ENCODE data around the gene SEPTIN2. TPM values are rescaled to one million over a fixed set of nuclear protein-coding genes. Genes with fewer than 3 reads are reported as not detected.
A peak's percentile ranks its signal among the peaks of the same experiment; 100 is the strongest.

SEPTIN2 gene
- total and polyA plus RNA-seq, 2 donors (not counting 3 experiments of a cell fraction or from before 2014, with no cell fraction given), result 427 to 512 TPM

DNA sequence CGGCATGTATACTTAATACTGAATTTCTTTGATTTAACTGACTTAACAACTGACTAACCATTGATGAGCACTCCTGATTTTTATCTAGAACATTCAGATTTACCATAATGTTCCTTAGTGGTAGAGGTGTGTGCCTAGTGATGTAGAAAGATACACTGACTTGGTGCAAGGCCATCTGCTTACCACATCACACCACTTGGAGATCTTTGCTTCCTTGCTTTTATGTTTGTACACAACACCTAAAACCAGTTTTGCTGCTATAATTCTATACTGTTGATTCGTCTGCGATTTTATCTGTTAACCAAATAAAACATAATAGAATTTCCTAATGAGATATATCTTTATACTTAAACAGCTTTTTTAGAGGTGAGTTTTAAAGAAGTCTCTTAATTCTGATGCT is 36.5 kb downstream of the SEPTIN2 start:
- Histone ChIP-seq H4K20me1 (replicated peaks; ENCODE audit: control insufficient read depth, extremely low read depth, insufficient read depth, low read length) (no peaks in the 10 kb centered on the region), H3K27me3 (ENCODE audit: control insufficient read depth in 2 of 2, insufficient read depth in 2 of 2, low read length in 2 of 2) (no peaks in the 10 kb centered on the region), H3K4me1 (ENCODE audit: control insufficient read depth, extremely low read depth, insufficient read depth, low read length) (peaks cover 4% of the 10 kb centered on the region), H3K79me2 (ENCODE audit: control insufficient read depth, insufficient read depth, low read length) (peaks cover 8% of the 10 kb centered on the region), H2AFZ (ENCODE audit: low read depth, low read length) (no peak overlapping the region), H3K9me1 (replicated peaks; ENCODE audit: control insufficient read depth, extremely low read depth, insufficient read depth, low read length) (no peaks in the 10 kb centered on the region), H3K4me3 (replicated peaks in 1 of 3; ENCODE audit: insufficient read depth in 1 of 3, low read depth in 1 of 3, low read length in 3 of 3) (no peak overlapping the region), H3K9me3 (replicated peaks; ENCODE audit: control insufficient read depth, insufficient read depth, low read length) (no peaks in the 10 kb centered on the region), H3K27ac (ENCODE audit: insufficient read depth, low read depth, low read length) (no peak overlapping the region), H3K4me2 (ENCODE audit: insufficient read depth, low read length) (no peak overlapping the region), H3K9ac (replicated peaks; ENCODE audit: extremely low read depth, insufficient read depth, low read length) (no peak overlapping the region), H3K36me3 (ENCODE audit: control insufficient read depth in 2 of 2, extremely low read depth in 1 of 2, insufficient read depth in 2 of 2, low read length in 2 of 2) (peaks cover 25 to 38% of the 10 kb centered on the region in 2 experiments)
- DNase-seq (ENCODE audit: low read depth, low spot score), result no peak
- no peak for TF ChIP-seq FOS (IDR thresholded peaks at IDR 0.05; ENCODE audit: borderline replicate concordance, insufficient read depth, low read length)
- TF ChIP-seq GATA2 (IDR thresholded peaks at IDR 0.05; ENCODE audit: insufficient read depth, insufficient read length, low read depth, low read length), result no peak
- TF ChIP-seq POLR2AphosphoS5 (IDR thresholded peaks at IDR 0.05; ENCODE audit: insufficient read depth, low read depth, low read length), result no peak
- TF ChIP-seq EZH2 (IDR thresholded peaks at IDR 0.05; ENCODE audit: borderline replicate concordance, low read depth, low read length, severe bottlenecking), result no peak
- POLR2A ChIA-PET, result no interaction called here
- CTCF ChIA-PET, result no interaction called here
- intact Hi-C loops (cut with micrococcal nuclease) (no loop called here), dilution Hi-C loops (cut with MboI; ENCODE audit: extremely low pct_ligation_motif_present, low sequenced_read_pairs) (no loop called here)
- no TSS peak for BruUV-seq (replicated peaks)
- FAIRE-seq, result no peak

DNA sequence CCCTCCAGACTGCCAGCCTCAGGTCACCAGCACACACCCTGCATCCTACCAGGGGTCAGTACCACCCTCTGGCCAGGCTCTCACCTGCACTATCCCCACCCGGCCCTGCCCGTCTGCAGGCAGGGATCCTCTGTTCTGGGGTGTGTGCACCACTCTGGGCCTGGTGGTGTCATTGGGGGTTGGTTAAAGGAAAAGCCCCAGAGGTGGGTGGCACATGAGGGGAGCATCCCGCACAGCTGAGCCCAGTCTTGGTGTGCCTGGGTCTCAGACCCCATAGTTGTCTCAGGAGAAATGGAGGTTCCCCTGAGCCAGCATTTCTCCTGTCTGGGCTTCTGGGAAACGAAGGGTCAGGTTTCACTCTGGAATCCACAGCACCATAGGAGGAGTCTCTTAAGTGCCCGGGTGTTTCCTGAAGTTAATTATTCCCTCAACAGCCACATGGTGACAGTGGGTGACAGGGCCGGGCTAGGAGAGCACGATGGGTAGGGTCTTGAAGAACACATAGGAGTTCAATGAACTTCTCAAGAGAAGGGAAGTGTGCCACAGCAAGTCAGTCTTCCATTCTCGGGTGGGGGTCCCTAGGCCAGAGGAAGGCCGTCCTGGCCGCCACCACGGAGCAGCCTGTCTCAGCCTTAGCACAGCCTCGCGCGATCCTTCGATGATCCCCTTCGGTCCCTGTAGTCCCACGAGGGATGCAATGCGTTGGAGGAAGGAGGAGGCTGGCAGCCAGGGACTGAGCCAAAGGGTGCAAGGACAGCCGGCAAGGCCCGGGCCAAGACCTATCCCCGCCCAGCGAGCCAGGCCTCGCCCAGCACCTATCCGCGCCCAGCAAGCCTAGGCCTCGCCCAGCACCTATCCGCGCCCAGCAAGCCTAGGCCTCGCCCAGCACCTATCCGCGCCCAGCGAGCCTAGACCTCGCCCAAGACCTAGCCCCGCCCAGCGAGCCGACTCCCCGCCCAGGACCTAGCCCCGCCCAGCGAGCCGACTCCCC is 39.2 kb downstream of the SEPTIN2 start:
- dilution Hi-C loops (cut with MboI; ENCODE audit: extremely low pct_ligation_motif_present, low sequenced_read_pairs) (no loop called here), intact Hi-C loops (cut with micrococcal nuclease) (loop anchor here (5.0 kb wide), 5 partner anchors 152 to 527 kb away; partner anchors contain the start of genes BOK, ING5 and STK25)
- H3K36me3 ChIP-seq (ENCODE audit: control insufficient read depth in 2 of 2, extremely low read depth in 1 of 2, insufficient read depth in 2 of 2, low read length in 2 of 2), result peaks cover 20 to 29% of the 10 kb centered on the region in 2 experiments
- no peaks in the 10 kb centered on the region for H3K27me3 ChIP-seq (ENCODE audit: control insufficient read depth in 2 of 2, insufficient read depth in 2 of 2, low read length in 2 of 2)
- H3K9ac ChIP-seq (replicated peaks; ENCODE audit: extremely low read depth, insufficient read depth, low read length), result no peak overlapping the region
- TF ChIP-seq FOS (IDR thresholded peaks at IDR 0.05; ENCODE audit: borderline replicate concordance, insufficient read depth, low read length) (no peak), GATA2 (IDR thresholded peaks at IDR 0.05; ENCODE audit: insufficient read depth, insufficient read length, low read depth, low read length) (no peak), POLR2AphosphoS5 (IDR thresholded peaks at IDR 0.05; ENCODE audit: insufficient read depth, low read depth, low read length) (peak; percentile 36), POLR2A (IDR thresholded peaks at IDR 0.05; ENCODE audit: low read depth, low read length) (no peak)
- TF ChIP-seq, protein P1, sequence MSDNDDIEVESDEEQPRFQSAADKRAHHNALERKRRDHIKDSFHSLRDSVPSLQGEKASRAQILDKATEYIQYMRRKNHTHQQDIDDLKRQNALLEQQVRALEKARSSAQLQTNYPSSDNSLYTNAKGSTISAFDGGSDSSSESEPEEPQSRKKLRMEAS (IDR thresholded peaks at IDR 0.05; ENCODE audit: insufficient read depth, insufficient read length), result no peak
- TF ChIP-seq, protein P2, sequence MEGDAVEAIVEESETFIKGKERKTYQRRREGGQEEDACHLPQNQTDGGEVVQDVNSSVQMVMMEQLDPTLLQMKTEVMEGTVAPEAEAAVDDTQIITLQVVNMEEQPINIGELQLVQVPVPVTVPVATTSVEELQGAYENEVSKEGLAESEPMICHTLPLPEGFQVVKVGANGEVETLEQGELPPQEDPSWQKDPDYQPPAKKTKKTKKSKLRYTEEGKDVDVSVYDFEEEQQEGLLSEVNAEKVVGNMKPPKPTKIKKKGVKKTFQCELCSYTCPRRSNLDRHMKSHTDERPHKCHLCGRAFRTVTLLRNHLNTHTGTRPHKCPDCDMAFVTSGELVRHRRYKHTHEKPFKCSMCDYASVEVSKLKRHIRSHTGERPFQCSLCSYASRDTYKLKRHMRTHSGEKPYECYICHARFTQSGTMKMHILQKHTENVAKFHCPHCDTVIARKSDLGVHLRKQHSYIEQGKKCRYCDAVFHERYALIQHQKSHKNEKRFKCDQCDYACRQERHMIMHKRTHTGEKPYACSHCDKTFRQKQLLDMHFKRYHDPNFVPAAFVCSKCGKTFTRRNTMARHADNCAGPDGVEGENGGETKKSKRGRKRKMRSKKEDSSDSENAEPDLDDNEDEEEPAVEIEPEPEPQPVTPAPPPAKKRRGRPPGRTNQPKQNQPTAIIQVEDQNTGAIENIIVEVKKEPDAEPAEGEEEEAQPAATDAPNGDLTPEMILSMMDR (IDR thresholded peaks at IDR 0.05; ENCODE audit: extremely low read depth in 1 of 2, insufficient read depth in 1 of 2, low read depth in 1 of 2, low read length in 2 of 2), result no peak
- no peak overlapping the region for H3K4me2 ChIP-seq (ENCODE audit: insufficient read depth, low read length)
- ChIA-PET POLR2A (no interaction called here), CTCF (no interaction called here)
- peak; percentile 65 for DNase-seq (ENCODE audit: low read depth, low spot score)
- no peak overlapping the region for H2AFZ ChIP-seq (ENCODE audit: low read depth, low read length)
- peaks cover 21% of the 10 kb centered on the region for H3K4me1 ChIP-seq (ENCODE audit: control insufficient read depth, extremely low read depth, insufficient read depth, low read length)
- peak; percentile 77 for FAIRE-seq
- peak overlapping the region in 1 of 3 experiments; percentile 2 for H3K4me3 ChIP-seq (replicated peaks in 1 of 3; ENCODE audit: insufficient read depth in 1 of 3, low read depth in 1 of 3, low read length in 3 of 3)
- no peaks in the 10 kb centered on the region for H3K9me3 ChIP-seq (replicated peaks; ENCODE audit: control insufficient read depth, insufficient read depth, low read length)
- no peaks in the 10 kb centered on the region for H3K9me1 ChIP-seq (replicated peaks; ENCODE audit: control insufficient read depth, extremely low read depth, insufficient read depth, low read length)
- H4K20me1 ChIP-seq (replicated peaks; ENCODE audit: control insufficient read depth, extremely low read depth, insufficient read depth, low read length), result no peaks in the 10 kb centered on the region
- H3K79me2 ChIP-seq (ENCODE audit: control insufficient read depth, insufficient read depth, low read length), result peaks cover 34% of the 10 kb centered on the region
- no TSS peak for BruUV-seq (replicated peaks)
- H3K27ac ChIP-seq (ENCODE audit: insufficient read depth, low read depth, low read length), result no peak overlapping the region
